IPS-20b (cell line): ENCODE results near the gene MIOX.

ENCODE experiments used
- H3K27ac ChIP-seq: one replicate; pipeline ENCODE4 v1.5.1; 2013; ENCODE audit warnings: low read length
- H3K27me3 ChIP-seq: 2 replicates; pipeline ENCODE4 v1.6.1; 2013; ENCODE audit warnings: mild to moderate bottlenecking, low read length, inconsistent platforms; ENCODE audit not compliant: insufficient read depth
- H3K36me3 ChIP-seq: 2 replicates; pipeline ENCODE4 v1.6.1; 2013; ENCODE audit warnings: low read depth, mild to moderate bottlenecking, inconsistent platforms, low read length, moderate library complexity; ENCODE audit not compliant: insufficient read depth
- H3K4me1 ChIP-seq: 2 replicates; pipeline ENCODE4 v1.6.1; 2013; ENCODE audit warnings: mild to moderate bottlenecking, control low read depth, inconsistent platforms, low read length, moderate library complexity; ENCODE audit not compliant: insufficient read depth
- H3K4me3 ChIP-seq: 2 replicates; pipeline ENCODE4 v1.5.1; 2013; ENCODE audit warnings: mild to moderate bottlenecking, low read length, inconsistent platforms
- H3K9ac ChIP-seq: 2 replicates; pipeline ENCODE4 v1.6.1; 2013; ENCODE audit warnings: low read depth, mild to moderate bottlenecking, inconsistent platforms, low read length, moderate library complexity
- H3K9me3 ChIP-seq: 2 replicates; pipeline ENCODE4 v1.6.1; 2013; ENCODE audit warnings: mild to moderate bottlenecking, low read depth, low read length, inconsistent platforms; ENCODE audit not compliant: insufficient read depth

Gene MIOX

DNA sequence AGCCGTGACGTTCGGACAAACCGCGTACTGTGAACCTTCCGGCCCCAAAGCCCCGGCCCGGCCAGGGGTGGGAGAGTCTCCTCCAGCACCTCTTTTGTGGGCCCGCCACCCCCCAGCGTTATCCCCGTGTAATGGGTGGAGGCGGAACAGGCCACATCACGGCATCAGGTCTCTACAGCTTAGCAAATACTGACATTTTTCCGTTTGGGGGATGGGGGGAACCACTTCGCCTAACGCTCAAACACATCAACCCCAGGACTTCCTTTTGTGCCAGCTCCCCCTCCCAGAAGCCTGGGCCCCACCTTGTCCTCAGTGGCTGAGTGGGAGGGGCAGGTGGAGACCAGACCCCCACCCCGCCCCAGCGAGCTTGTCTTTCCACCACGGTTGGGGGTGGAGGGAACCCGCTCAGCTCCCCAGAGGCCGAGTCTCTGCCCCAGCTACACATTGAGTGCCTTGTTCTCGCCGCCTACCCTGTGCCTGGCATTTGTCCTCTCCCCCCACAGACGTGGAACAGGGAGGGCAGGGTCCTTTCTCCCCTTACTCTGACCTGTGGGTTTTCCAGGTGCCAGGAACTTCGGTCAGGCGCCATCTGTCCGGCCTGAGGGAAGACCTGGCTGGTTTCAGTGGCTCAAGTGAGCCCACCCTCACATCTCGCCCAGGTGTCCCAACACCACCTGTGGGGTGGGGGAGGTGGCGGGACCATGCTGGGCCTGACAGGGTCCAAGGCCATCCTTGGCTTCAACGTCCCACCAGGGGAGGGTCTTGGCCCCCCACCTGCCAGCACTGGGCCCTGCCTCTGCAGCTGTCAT is 41.4 kb upstream of the MIOX start:
- Histone ChIP-seq H3K9ac (no peak overlapping the region), H3K4me1 (no peaks in the 10 kb centered on the region), H3K36me3 (peaks cover 38% of the 10 kb centered on the region), H3K27me3 (no peaks in the 10 kb centered on the region), H3K4me3 (no peak overlapping the region), H3K27ac (no peak overlapping the region), H3K9me3 (no peaks in the 10 kb centered on the region)

- Histone ChIP-seq H3K36me3 (peaks cover 35% of the 10 kb centered on the region), H3K27me3 (no peaks in the 10 kb centered on the region), H3K9me3 (no peaks in the 10 kb centered on the region), H3K9ac (no peak overlapping the region), H3K4me1 (no peaks in the 10 kb centered on the region), H3K27ac (no peak overlapping the region), H3K4me3 (no peak overlapping the region)
Observed at GRCh38 chr22:50445880-50446707, 40.6 kb upstream of the MIOX start.

DNA sequence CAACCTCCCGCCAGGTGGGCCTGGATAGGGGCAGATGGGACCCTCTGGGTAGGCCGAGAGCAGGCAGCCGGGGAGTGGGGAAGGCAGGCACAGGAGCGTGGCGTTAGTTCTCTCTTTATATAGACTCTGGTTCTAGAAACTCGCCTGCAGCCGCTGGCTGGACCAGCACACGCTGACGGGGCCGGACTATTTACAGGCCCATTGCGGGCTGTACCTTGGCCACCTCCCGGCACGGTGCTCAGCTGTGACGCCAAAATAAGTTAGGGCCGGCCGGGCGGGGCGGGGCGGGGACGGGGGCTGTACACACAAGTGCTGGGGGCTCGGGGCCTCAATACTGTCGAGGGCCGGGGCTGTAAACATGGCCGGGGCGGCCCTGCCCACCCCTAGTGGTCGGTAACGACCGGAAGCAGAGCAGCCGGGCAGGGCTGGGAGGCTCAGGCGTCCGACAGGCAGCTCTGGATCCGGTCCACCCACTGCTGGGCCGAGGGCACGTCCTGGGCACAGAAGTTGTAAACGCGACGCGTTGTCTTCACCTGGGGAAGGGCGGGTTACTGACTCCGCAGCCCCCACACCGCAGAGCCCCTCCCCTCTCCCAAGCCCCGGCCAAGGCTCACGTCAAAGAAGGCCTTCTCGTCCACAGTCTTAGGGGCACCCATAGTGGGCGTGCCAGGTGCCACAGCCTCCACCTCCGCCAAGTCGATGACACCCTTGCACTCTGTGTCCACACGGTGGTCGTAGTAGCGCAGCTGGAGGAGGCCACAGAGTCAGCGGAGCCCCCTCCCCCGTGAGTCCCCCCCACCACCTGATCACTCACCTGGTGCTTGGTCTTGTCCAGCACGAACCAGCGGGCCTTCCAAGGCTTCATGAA is 39.7 kb upstream of the MIOX start:
- H3K27me3 ChIP-seq, result no peaks in the 10 kb centered on the region
- no peak overlapping the region for H3K4me3 ChIP-seq
- H3K9ac ChIP-seq, result no peak overlapping the region
- no peaks in the 10 kb centered on the region for H3K4me1 ChIP-seq
- H3K9me3 ChIP-seq, result no peaks in the 10 kb centered on the region
- H3K36me3 ChIP-seq, result peaks cover 40% of the 10 kb centered on the region
- H3K27ac ChIP-seq, result no peak overlapping the region

- H3K27ac ChIP-seq, result no peak overlapping the region
- H3K4me3 ChIP-seq, result no peak overlapping the region
- H3K4me1 ChIP-seq, result no peaks in the 10 kb centered on the region
- no peaks in the 10 kb centered on the region for H3K9me3 ChIP-seq
- H3K36me3 ChIP-seq, result peaks cover 43% of the 10 kb centered on the region
- H3K9ac ChIP-seq, result no peak overlapping the region
- no peaks in the 10 kb centered on the region for H3K27me3 ChIP-seq
Observed at GRCh38 chr22:50447576-50448551, 38.8 kb upstream of the MIOX start.

DNA sequence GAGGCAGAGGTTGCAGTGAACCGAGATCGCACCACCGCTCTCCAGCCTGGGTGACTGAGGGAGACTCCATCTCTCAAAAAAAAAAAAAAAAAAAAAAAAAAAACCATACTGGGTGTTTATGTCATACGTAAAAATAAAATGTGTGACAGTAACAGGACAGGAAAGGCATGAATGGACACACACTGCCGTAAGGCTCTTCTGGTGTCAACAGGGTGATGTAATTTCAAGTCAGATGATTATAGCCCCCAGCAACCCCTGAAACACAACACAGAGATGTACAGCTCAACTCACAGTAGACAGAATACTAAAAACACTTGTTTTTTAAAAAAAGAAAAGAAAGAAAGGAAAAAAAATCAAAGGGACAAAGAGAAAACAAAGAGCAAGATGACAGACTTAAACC is 34.0 kb upstream of the MIOX start:
- Histone ChIP-seq H3K4me1 (no peaks in the 10 kb centered on the region), H3K36me3 (peaks cover 61% of the 10 kb centered on the region)

GRCh38 chr22:50454556-50455075 is 32.0 kb upstream of the MIOX start:
- H3K36me3 ChIP-seq, result peaks cover 57% of the 10 kb centered on the region
- H3K4me1 ChIP-seq, result no peaks in the 10 kb centered on the region
- no peaks in the 10 kb centered on the region for H3K27me3 ChIP-seq
- no peak overlapping the region for H3K4me3 ChIP-seq
- H3K9ac ChIP-seq, result no peak overlapping the region
- H3K9me3 ChIP-seq, result no peaks in the 10 kb centered on the region
- H3K27ac ChIP-seq, result no peak overlapping the region

More for the DNA sequence above, 34.0 kb upstream of the MIOX start:
- H3K4me3 ChIP-seq, result no peak overlapping the region
- no peaks in the 10 kb centered on the region for H3K27me3 ChIP-seq
- no peak overlapping the region for H3K9ac ChIP-seq
- no peak overlapping the region for H3K27ac ChIP-seq
- H3K9me3 ChIP-seq, result no peaks in the 10 kb centered on the region

GRCh38 chr22:50455201-50455600 is 31.5 kb upstream of the MIOX start:
- Histone ChIP-seq H3K36me3 (peaks cover 58% of the 10 kb centered on the region), H3K4me1 (no peaks in the 10 kb centered on the region), H3K4me3 (no peak overlapping the region), H3K27ac (no peak overlapping the region), H3K27me3 (no peaks in the 10 kb centered on the region), H3K9me3 (no peaks in the 10 kb centered on the region), H3K9ac (no peak overlapping the region)

DNA sequence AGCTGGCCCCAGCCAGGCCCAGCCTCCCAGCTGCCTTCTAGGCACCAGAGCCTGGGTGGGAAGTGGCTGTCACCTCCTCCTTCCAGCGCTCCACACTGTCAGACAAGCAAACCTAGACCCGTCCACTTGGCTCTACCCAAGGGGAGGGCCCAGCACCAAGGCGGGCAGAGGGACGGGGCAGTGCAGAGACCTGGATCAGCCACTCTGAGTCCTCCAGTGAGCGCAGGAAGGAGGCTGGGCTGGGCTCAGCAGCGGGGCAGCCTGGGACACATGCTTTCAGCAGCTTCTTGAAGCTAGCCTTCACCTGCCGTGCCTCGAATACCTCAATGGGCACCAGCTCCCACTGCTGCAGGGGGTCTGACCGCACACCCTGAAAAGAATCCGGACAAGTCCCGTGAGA is 30.6 kb upstream of the MIOX start:
- Histone ChIP-seq H3K27me3 (no peaks in the 10 kb centered on the region), H3K27ac (no peak overlapping the region), H3K9me3 (no peaks in the 10 kb centered on the region), H3K4me3 (no peak overlapping the region), H3K9ac (no peak overlapping the region), H3K36me3 (peaks cover 67% of the 10 kb centered on the region), H3K4me1 (no peaks in the 10 kb centered on the region)

- H3K9me3 ChIP-seq, result no peaks in the 10 kb centered on the region
- H3K4me3 ChIP-seq, result no peak overlapping the region
- no peak overlapping the region for H3K9ac ChIP-seq
- H3K27me3 ChIP-seq, result no peaks in the 10 kb centered on the region
- H3K4me1 ChIP-seq, result no peaks in the 10 kb centered on the region
- no peak overlapping the region for H3K27ac ChIP-seq
- H3K36me3 ChIP-seq, result peaks cover 69% of the 10 kb centered on the region
Observed at GRCh38 chr22:50456466-50457234, 30.0 kb upstream of the MIOX start.

GRCh38 chr22:50459016-50459415 is 27.6 kb upstream of the MIOX start:
- Histone ChIP-seq H3K9me3 (no peaks in the 10 kb centered on the region), H3K27me3 (no peaks in the 10 kb centered on the region), H3K4me3 (no peak overlapping the region), H3K36me3 (peaks cover 76% of the 10 kb centered on the region), H3K4me1 (no peaks in the 10 kb centered on the region), H3K27ac (no peak overlapping the region), H3K9ac (no peak overlapping the region)
